OCI-LY3 (cell line): ENCODE measurements around the gene USP21.

Source experiments
- EZH2phosphoT487 ChIP-seq: fragments of 200-600 bp; shearing (Covaris generic); IDR thresholded peaks from 2 replicates; pipeline ENCODE4 v1.6.1; 2018; ENCODE audit warnings: antibody characterized with exemption, mixed run types, low read depth
- TF ChIP-seq, protein P1 (sequence below): fragments of 200-600, 300-600 bp; sonication (generic); IDR thresholded peaks from 2 replicates; pipeline ENCODE4 v1.5.1; 2014; ENCODE audit warnings: antibody characterized with exemption, low read length, low read depth

GRCh38 chr1:161140755-161141400 lies 18.4 kb upstream of the USP21 start:
- TF ChIP-seq, protein P1, sequence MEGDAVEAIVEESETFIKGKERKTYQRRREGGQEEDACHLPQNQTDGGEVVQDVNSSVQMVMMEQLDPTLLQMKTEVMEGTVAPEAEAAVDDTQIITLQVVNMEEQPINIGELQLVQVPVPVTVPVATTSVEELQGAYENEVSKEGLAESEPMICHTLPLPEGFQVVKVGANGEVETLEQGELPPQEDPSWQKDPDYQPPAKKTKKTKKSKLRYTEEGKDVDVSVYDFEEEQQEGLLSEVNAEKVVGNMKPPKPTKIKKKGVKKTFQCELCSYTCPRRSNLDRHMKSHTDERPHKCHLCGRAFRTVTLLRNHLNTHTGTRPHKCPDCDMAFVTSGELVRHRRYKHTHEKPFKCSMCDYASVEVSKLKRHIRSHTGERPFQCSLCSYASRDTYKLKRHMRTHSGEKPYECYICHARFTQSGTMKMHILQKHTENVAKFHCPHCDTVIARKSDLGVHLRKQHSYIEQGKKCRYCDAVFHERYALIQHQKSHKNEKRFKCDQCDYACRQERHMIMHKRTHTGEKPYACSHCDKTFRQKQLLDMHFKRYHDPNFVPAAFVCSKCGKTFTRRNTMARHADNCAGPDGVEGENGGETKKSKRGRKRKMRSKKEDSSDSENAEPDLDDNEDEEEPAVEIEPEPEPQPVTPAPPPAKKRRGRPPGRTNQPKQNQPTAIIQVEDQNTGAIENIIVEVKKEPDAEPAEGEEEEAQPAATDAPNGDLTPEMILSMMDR = no peak
- TF ChIP-seq EZH2phosphoT487 = no peak
